Ascending aorta (tissue), 2 donors: ENCODE results near the gene CDKL2. TPM values are rescaled to one million over a fixed set of nuclear protein-coding genes. Genes with fewer than 3 reads are reported as not detected.

ENCODE experiments used
- DNase-seq, 2 donors: peaks; one replicate each; pipeline ENCODE4 v3.0.0-alpha.2; 2019; ENCODE audit warnings: low spot score in 2 of 2
- H3K27ac ChIP-seq, 2 donors: fragments of 200-600 bp; sonication (generic); one replicate each; pipeline ENCODE4 v1.5.1; 2016 to 2017; ENCODE audit warnings: mild to moderate bottlenecking in 1 of 2
- H3K27me3 ChIP-seq: fragments of 200-600 bp; sonication (generic); one replicate; pipeline ENCODE4 v1.5.1; 2017
- H3K36me3 ChIP-seq, 2 donors: fragments of 200-600 bp; sonication (generic); one replicate each; pipeline ENCODE4 v1.5.1; 2016
- H3K4me1 ChIP-seq, 2 donors: fragments of 200-600 bp; sonication (generic); one replicate each; pipeline ENCODE4 v1.5.1; 2016 to 2017; ENCODE audit warnings: mild to moderate bottlenecking in 1 of 2
- H3K4me3 ChIP-seq, 2 donors: fragments of 200-600 bp; sonication (generic); one replicate each; pipeline ENCODE4 v1.5.1; 2016 to 2017; ENCODE audit warnings: mild to moderate bottlenecking in 1 of 2
- H3K9me3 ChIP-seq, 2 donors: fragments of 200-600 bp; sonication (generic); one replicate each; pipeline ENCODE4 v1.5.1; 2016
- intact Hi-C: fragments of 100-400 bp; cut with DNase I; formaldehyde crosslinking; loops from one replicate; pipeline ENCODE4 v1.15.1; 2023
- total RNA-seq: library from RNA; depleted of rRNA; stranded (reverse); fragments of >200 nt; gene quantifications from one replicate; pipeline ENCODE4 v1.1.0, GENCODE V29; 2016
- TF ChIP-seq, protein P1 (sequence below), 3 experiments: fragments of 200-600 bp in 2 of 3; fragments of 450-650 bp in 1 of 3; sonication (generic) in 2 of 3; IDR thresholded peaks; one replicate each; pipeline ENCODE4 v1.5.1; 2016 to 2019; ENCODE audit warnings: antibody characterized with exemption in 3 of 3, mild to moderate bottlenecking in 1 of 3, moderate library complexity in 1 of 3

Gene CDKL2
- total RNA-seq, 1 donor from 2014 or later: not detected

GRCh38 chr4:75566911-75567310 is 63.4 kb downstream of the CDKL2 start:
- Histone ChIP-seq H3K9me3 (no peaks in the 10 kb centered on the region), H3K4me1 (no peaks in the 10 kb centered on the region), H3K36me3 (no peaks in the 10 kb centered on the region), H3K27ac (no peak overlapping the region), H3K27me3 (no peaks in the 10 kb centered on the region), H3K4me3 (no peak overlapping the region)
- intact Hi-C loops: no loop called here
- TF ChIP-seq, protein P1, sequence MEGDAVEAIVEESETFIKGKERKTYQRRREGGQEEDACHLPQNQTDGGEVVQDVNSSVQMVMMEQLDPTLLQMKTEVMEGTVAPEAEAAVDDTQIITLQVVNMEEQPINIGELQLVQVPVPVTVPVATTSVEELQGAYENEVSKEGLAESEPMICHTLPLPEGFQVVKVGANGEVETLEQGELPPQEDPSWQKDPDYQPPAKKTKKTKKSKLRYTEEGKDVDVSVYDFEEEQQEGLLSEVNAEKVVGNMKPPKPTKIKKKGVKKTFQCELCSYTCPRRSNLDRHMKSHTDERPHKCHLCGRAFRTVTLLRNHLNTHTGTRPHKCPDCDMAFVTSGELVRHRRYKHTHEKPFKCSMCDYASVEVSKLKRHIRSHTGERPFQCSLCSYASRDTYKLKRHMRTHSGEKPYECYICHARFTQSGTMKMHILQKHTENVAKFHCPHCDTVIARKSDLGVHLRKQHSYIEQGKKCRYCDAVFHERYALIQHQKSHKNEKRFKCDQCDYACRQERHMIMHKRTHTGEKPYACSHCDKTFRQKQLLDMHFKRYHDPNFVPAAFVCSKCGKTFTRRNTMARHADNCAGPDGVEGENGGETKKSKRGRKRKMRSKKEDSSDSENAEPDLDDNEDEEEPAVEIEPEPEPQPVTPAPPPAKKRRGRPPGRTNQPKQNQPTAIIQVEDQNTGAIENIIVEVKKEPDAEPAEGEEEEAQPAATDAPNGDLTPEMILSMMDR (IDR thresholded peaks at IDR 0.05): no peak
- DNase-seq: no peak

DNA sequence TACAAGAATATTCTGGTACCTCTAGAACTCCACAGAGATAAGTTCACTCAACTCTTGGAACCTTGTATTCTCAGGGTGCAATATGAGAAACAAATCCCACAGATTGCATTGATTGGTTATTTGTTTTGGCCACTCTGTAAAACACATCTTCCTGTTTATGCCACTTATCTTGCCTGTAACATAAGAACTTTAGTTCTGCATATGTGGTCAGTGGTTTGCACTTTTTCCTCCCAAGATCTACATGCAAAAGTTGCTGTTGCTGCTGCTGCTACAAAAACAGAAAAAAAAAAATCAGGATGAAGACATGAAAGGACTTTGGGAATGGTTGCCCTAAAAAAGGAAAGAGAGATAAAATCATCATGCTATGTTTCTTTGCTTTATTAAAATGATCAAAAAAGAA is 64.8 kb downstream of the CDKL2 start:
- Histone ChIP-seq H3K36me3 (no peaks in the 10 kb centered on the region), H3K4me3 (no peak overlapping the region), H3K27me3 (no peaks in the 10 kb centered on the region), H3K4me1 (no peaks in the 10 kb centered on the region), H3K9me3 (no peaks in the 10 kb centered on the region), H3K27ac (no peak overlapping the region)
- no peak for DNase-seq
- intact Hi-C loops: no loop called here
- TF ChIP-seq, protein P1 (IDR thresholded peaks at IDR 0.05): no peak

GRCh38 chr4:75564023-75564422 is 66.3 kb downstream of the CDKL2 start:
- H3K4me1 ChIP-seq: no peaks in the 10 kb centered on the region
- H3K27ac ChIP-seq: no peak overlapping the region
- H3K27me3 ChIP-seq: no peaks in the 10 kb centered on the region
- intact Hi-C loops: no loop called here
- no peaks in the 10 kb centered on the region for H3K36me3 ChIP-seq
- DNase-seq: no peak
- TF ChIP-seq, protein P1 (IDR thresholded peaks at IDR 0.05): no peak
- no peak overlapping the region for H3K4me3 ChIP-seq
- no peaks in the 10 kb centered on the region for H3K9me3 ChIP-seq

DNA sequence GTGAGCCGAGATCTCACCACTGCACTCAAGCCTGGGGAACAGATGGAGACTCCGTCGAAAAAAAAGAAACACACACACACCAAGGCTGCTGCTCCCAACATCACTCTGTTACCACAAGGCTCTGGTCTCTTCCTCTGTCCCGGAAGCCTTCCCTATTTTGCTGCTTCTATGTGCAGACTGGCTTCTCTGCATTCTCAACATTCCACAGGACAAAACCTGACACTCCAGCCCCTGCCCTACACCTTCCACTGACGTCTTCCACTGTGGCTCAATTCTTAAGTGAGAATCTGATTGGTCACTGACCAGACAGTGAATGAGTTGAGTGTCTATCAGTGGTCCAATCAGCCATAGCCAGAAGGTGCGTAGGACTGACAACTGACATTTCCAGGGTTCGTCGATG is 68.5 kb downstream of the CDKL2 start:
- no peak for DNase-seq
- Histone ChIP-seq H3K4me1 (no peaks in the 10 kb centered on the region), H3K4me3 (no peak overlapping the region), H3K36me3 (no peaks in the 10 kb centered on the region), H3K27me3 (no peaks in the 10 kb centered on the region), H3K9me3 (no peaks in the 10 kb centered on the region), H3K27ac (no peak overlapping the region)
- TF ChIP-seq, protein P1 (IDR thresholded peaks at IDR 0.05): no peak
- intact Hi-C loops: no loop called here

- intact Hi-C loops: no loop called here
- Histone ChIP-seq H3K9me3 (no peaks in the 10 kb centered on the region), H3K27ac (no peak overlapping the region), H3K27me3 (no peaks in the 10 kb centered on the region), H3K4me1 (no peaks in the 10 kb centered on the region), H3K36me3 (no peaks in the 10 kb centered on the region), H3K4me3 (no peak overlapping the region)
- no peak for DNase-seq
- TF ChIP-seq, protein P1 (IDR thresholded peaks at IDR 0.05): no peak
Observed at GRCh38 chr4:75557696-75558095, 72.6 kb downstream of the CDKL2 start.
